ENCODE results near the gene DAPL1.

DNA sequence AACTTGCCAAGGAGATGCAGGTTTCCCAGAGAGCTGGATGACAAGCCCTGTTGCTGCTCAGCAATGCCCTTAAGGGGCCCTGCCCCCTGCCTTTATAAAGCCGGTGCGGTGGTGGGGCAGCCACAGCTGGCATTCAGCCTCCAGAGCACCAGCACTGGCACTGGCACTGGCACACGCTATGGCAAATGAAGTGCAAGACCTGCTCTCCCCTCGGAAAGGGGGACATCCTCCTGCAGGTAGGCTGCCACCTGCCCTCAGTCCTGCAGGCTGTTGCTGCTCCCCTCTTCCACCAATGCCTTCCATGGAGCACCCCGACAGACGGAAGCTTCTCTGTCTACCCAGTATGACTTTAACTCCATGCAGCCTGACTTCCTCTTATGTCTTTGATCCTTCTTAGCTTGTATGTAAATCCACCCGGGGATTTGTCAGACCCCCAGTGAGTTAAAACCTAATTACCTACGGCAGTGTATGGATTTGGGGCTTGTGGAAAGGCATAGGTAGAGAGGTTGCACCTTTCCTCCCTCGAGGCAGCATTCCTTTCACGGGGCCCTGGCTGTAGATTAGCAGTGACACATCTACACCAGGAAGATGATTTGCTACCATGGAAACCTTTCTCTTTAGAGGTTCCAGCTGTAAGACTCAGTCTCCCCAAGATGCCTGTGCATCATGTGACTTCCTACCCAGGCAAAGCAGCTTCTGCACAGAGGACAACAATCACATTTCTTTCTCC is at the start of gene DAPL1:
- TF ChIP-seq HDGF (IDR thresholded peaks at IDR 0.05; ENCODE audit: borderline replicate concordance): no peak
- no peak for TF ChIP-seq FOXM1 (IDR thresholded peaks at IDR 0.05; ENCODE audit: borderline replicate concordance)
- no peak for TF ChIP-seq NFRKB (IDR thresholded peaks at IDR 0.05)
- TF ChIP-seq ARNT (IDR thresholded peaks at IDR 0.05): no peak
- no peak for TF ChIP-seq FOXK2 (IDR thresholded peaks at IDR 0.05)
- TF ChIP-seq BHLHE40 (IDR thresholded peaks at IDR 0.05; ENCODE audit: borderline replicate concordance): no peak
- no peak for TF ChIP-seq SP1 (IDR thresholded peaks at IDR 0.05)

Data from HEK293T (cell line).